ENCODE data around the gene JAKMIP1.

DNA sequence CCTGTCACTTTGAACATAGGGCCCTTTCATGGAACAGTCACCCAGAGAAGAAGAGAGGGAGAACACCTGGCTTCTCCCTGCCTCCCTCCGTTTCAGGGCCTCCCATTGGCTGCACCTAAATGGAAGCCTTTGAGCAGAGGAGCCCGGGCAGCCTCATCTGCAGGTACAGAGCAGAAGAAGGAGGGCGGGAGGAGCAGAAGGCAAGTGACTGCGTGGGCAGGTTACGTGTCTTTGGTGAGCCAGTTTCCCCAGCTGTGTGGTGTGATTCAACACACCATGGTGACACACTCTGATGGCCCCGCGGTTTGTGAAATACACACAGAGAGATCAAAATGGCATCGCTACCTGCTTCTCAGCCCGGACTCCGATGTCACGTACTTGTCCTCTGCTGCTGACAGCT is 182.5 kb downstream of the JAKMIP1 start:
- TF ChIP-seq, protein P1, sequence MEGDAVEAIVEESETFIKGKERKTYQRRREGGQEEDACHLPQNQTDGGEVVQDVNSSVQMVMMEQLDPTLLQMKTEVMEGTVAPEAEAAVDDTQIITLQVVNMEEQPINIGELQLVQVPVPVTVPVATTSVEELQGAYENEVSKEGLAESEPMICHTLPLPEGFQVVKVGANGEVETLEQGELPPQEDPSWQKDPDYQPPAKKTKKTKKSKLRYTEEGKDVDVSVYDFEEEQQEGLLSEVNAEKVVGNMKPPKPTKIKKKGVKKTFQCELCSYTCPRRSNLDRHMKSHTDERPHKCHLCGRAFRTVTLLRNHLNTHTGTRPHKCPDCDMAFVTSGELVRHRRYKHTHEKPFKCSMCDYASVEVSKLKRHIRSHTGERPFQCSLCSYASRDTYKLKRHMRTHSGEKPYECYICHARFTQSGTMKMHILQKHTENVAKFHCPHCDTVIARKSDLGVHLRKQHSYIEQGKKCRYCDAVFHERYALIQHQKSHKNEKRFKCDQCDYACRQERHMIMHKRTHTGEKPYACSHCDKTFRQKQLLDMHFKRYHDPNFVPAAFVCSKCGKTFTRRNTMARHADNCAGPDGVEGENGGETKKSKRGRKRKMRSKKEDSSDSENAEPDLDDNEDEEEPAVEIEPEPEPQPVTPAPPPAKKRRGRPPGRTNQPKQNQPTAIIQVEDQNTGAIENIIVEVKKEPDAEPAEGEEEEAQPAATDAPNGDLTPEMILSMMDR (IDR thresholded peaks at IDR 0.05): no peak
- TF ChIP-seq POLR2AphosphoS5 (IDR thresholded peaks at IDR 0.05; ENCODE audit: low read depth, low read length) (no peak), REST (IDR thresholded peaks at IDR 0.05; ENCODE audit: insufficient read depth in 1 of 2, low read depth in 2 of 2, low read length in 1 of 2) (no peak)
